ENCODE results near the gene ANGEL1. TPM values are rescaled to one million over a fixed set of nuclear protein-coding genes. Genes with fewer than 3 reads are reported as not detected.

The ANGEL1 gene
- total and polyA plus RNA-seq, 2 donors (not counting 1 experiment from before 2014, with no cell fraction given), result 13.1 to 27.3 TPM

DNA sequence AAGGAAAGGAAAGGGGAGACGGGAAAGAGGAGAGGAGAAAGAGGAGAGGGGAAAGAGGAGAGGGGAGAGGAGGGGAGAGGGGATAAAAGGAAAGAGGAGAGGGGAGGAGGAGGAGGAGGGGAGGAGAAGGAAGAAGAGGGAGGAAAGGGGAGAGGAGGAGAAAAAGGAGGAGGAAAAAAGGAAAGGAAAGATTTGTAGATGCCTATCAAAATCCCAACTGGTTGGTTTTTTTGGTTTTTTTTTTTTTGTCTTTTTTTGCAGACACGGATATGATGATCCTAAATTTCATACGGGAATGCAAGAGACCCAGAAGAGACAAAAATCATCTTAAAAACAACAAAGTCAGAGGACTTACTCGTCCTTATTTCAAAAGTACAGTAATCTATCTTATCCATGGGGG, 19.4 kb downstream of the ANGEL1 start:
- ATAC-seq (ENCODE audit: low read depth), result no peak
- Mint-ChIP-seq H3K4me3 (no peak overlapping the region), H3K9me3 (ENCODE audit: insufficient read depth) (no peaks in the 10 kb centered on the region), H3K4me1 (no peaks in the 10 kb centered on the region), H3K27me3 (no peaks in the 10 kb centered on the region), H3K27ac (no peak overlapping the region)
- Histone ChIP-seq H3K4me2 (replicated peaks; ENCODE audit: low read depth, low read length, poor library complexity, severe bottlenecking) (no peak overlapping the region), H4K20me1 (ENCODE audit: control insufficient read depth, insufficient read depth, low read length, poor library complexity, severe bottlenecking) (no peaks in the 10 kb centered on the region), H3K4me3 (ENCODE audit: control extremely low read depth in 1 of 5, extremely low read depth in 1 of 5, insufficient read depth in 1 of 5, low read depth in 2 of 5, low read length in 4 of 5) (no peak overlapping the region), H3K27me3 (replicated peaks in 1 of 4; ENCODE audit: control extremely low read depth in 1 of 4, control insufficient read depth in 3 of 4, insufficient read depth in 4 of 4, low read length in 3 of 4) (no peaks in the 10 kb centered on the region), H3K79me2 (ENCODE audit: control insufficient read depth, insufficient read depth, low read length) (no peaks in the 10 kb centered on the region), H3K27ac (ENCODE audit: low read length in 2 of 2) (no peak overlapping the region), H3K36me3 (replicated peaks in 1 of 2; ENCODE audit: control extremely low read depth in 1 of 2, control insufficient read depth in 1 of 2, extremely low read depth in 1 of 2, insufficient read depth in 2 of 2, low read length in 1 of 2) (peaks cover 6 to 47% of the 10 kb centered on the region in 2 experiments), H3K9ac (ENCODE audit: low read length) (no peak overlapping the region), H3K4me1 (ENCODE audit: control insufficient read depth in 2 of 2, insufficient read depth in 2 of 2, low read length in 2 of 2) (no peaks in the 10 kb centered on the region), H3K9me3 (ENCODE audit: control extremely low read depth in 1 of 3, control insufficient read depth in 2 of 3, insufficient read depth in 1 of 3, low read length in 2 of 3) (no peaks in the 10 kb centered on the region), H2AFZ (ENCODE audit: insufficient read depth, low read depth, low read length, poor library complexity, severe bottlenecking) (no peak overlapping the region)
- no peak for TF ChIP-seq CTCF (IDR thresholded peaks at IDR 0.05)
- TF ChIP-seq EZH2 (IDR thresholded peaks at IDR 0.05; ENCODE audit: borderline replicate concordance, insufficient read depth, low read depth, low read length, poor library complexity, severe bottlenecking), result no peak
- CTCF ChIA-PET, result no interaction called here
- DNase-seq, result no peak
- POLR2A ChIA-PET, result no interaction called here
- intact Hi-C loops (cut with micrococcal nuclease), result no loop called here
- 75% methylated on average over 2 of the region's 4 CpGs for WGBS (ENCODE audit: insufficient coverage)

GRCh38 chr14:76792422-76792821, 20.3 kb downstream of the ANGEL1 start:
- H3K9ac ChIP-seq (ENCODE audit: low read length), result no peak overlapping the region
- WGBS (ENCODE audit: insufficient coverage), result no CpG with 5 or more reads among the region's 2 CpGs
- POLR2A ChIA-PET, result no interaction called here

More at GRCh38 chr14:76792422-76792821, 20.3 kb downstream of the ANGEL1 start:
- Histone ChIP-seq H3K79me2 (ENCODE audit: control insufficient read depth, insufficient read depth, low read length) (no peaks in the 10 kb centered on the region), H3K9me3 (ENCODE audit: control extremely low read depth in 1 of 3, control insufficient read depth in 2 of 3, insufficient read depth in 1 of 3, low read length in 2 of 3) (no peaks in the 10 kb centered on the region), H3K36me3 (replicated peaks in 1 of 2; ENCODE audit: control extremely low read depth in 1 of 2, control insufficient read depth in 1 of 2, extremely low read depth in 1 of 2, insufficient read depth in 2 of 2, low read length in 1 of 2) (peaks cover 6 to 46% of the 10 kb centered on the region in 2 experiments), H3K4me2 (replicated peaks; ENCODE audit: low read depth, low read length, poor library complexity, severe bottlenecking) (no peak overlapping the region), H2AFZ (ENCODE audit: insufficient read depth, low read depth, low read length, poor library complexity, severe bottlenecking) (no peak overlapping the region), H3K27ac (ENCODE audit: low read length in 2 of 2) (no peak overlapping the region), H3K27me3 (replicated peaks in 1 of 4; ENCODE audit: control extremely low read depth in 1 of 4, control insufficient read depth in 3 of 4, insufficient read depth in 4 of 4, low read length in 3 of 4) (no peaks in the 10 kb centered on the region), H4K20me1 (ENCODE audit: control insufficient read depth, insufficient read depth, low read length, poor library complexity, severe bottlenecking) (no peaks in the 10 kb centered on the region), H3K4me3 (ENCODE audit: control extremely low read depth in 1 of 5, extremely low read depth in 1 of 5, insufficient read depth in 1 of 5, low read depth in 2 of 5, low read length in 4 of 5) (no peak overlapping the region), H3K4me1 (ENCODE audit: control insufficient read depth in 2 of 2, insufficient read depth in 2 of 2, low read length in 2 of 2) (no peaks in the 10 kb centered on the region)
- no peaks in the 10 kb centered on the region for H3K4me1 Mint-ChIP-seq
- ATAC-seq (ENCODE audit: low read depth), result no peak
- no peak for TF ChIP-seq EZH2 (IDR thresholded peaks at IDR 0.05; ENCODE audit: borderline replicate concordance, insufficient read depth, low read depth, low read length, poor library complexity, severe bottlenecking)
- TF ChIP-seq CTCF (IDR thresholded peaks at IDR 0.05), result no peak
- H3K4me3 Mint-ChIP-seq, result no peak overlapping the region
- H3K27me3 Mint-ChIP-seq, result no peaks in the 10 kb centered on the region
- no peak for DNase-seq
- H3K9me3 Mint-ChIP-seq (ENCODE audit: insufficient read depth), result no peaks in the 10 kb centered on the region
- H3K27ac Mint-ChIP-seq, result no peak overlapping the region
- intact Hi-C loops (cut with micrococcal nuclease), result no loop called here
- CTCF ChIA-PET, result no interaction called here

All from B cell (primary cell).